ENCODE results near the gene CDC20. TPM values are rescaled to one million over a fixed set of nuclear protein-coding genes. Genes with fewer than 3 reads are reported as not detected.

The CDC20 gene
- polyA plus RNA-seq (2013, experiment 1 of 2) = 112 TPM
- polyA plus RNA-seq (2013, experiment 2 of 2) = 119 TPM

DNA sequence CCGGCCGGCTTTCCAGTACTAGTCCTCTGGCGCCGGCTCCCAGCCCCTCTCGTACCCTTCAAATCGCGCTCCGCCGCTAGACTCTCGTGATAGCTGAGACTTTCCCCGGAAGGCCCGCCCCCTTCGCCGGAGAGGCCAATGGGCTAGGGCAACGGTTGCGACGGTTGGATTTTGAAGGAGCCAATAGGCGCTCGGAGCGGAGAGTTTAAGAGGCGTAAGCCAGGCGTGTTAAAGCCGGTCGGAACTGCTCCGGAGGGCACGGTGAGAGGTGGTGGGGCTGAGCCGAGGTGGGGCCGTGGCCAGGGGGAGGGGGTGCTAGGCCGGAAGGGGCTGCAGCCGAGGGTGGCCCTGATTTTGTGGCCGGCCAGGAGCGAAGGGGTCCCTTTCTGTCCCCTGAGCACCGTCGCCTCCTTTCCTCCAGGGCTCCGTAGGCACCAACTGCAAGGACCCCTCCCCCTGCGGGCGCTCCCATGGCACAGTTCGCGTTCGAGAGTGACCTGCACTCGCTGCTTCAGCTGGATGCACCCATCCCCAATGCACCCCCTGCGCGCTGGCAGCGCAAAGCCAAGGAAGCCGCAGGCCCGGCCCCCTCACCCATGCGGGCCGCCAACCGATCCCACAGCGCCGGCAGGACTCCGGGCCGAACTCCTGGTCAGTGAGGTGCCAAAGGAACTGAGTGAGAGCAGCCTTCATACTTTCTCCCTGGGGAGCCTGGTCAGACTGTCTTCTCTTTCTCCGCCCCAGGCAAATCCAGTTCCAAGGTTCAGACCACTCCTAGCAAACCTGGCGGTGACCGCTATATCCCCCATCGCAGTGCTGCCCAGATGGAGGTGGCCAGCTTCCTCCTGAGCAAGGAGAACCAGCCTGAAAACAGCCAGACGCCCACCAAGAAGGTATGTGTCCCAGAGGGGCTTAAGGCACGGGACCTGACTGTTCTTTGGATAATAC lies at the start of gene CDC20:
TSS of gene CDC20 (plus strand) at position 236 of the 948 bp plus-strand sequence. CDS start at position 471, 235 bp downstream.
- 0 to 1% methylated on average over 33 to 50 of the region's 59 CpGs for WGBS, 2 experiments (ENCODE audit: insufficient coverage in 2 of 2)
- peaks cover 22% of the 10 kb centered on the region for H3K4me1 ChIP-seq (ENCODE audit: control insufficient read depth, insufficient read depth, low read length, poor library complexity, severe bottlenecking)
- H3K36me3 ChIP-seq (ENCODE audit: control insufficient read depth, insufficient read depth, low read length) = peaks cover 48% of the 10 kb centered on the region
- H3K9me3 ChIP-seq (ENCODE audit: control insufficient read depth, low read length) = no peaks in the 10 kb centered on the region
- peak within 1 kb of the TSS; percentile 96 for H3K27ac ChIP-seq (ENCODE audit: low read depth, low read length, severe bottlenecking)
- H3K4me3 ChIP-seq (ENCODE audit: extremely low read depth, insufficient read depth, low read length, poor library complexity, severe bottlenecking) = peak within 1 kb of the TSS; percentile 75

GRCh38 chr1:43309405-43310025 lies 49.3 kb upstream of the CDC20 start:
- H3K4me1 ChIP-seq (ENCODE audit: control insufficient read depth, insufficient read depth, low read length, poor library complexity, severe bottlenecking) = no peaks in the 10 kb centered on the region
- H3K36me3 ChIP-seq (ENCODE audit: control insufficient read depth, insufficient read depth, low read length) = peaks cover 9% of the 10 kb centered on the region
- no peaks in the 10 kb centered on the region for H3K9me3 ChIP-seq (ENCODE audit: control insufficient read depth, low read length)
- H3K4me3 ChIP-seq (ENCODE audit: extremely low read depth, insufficient read depth, low read length, poor library complexity, severe bottlenecking) = no peak overlapping the region
- 97% methylated on average over 13 of the region's 13 CpGs for WGBS, 2 experiments (ENCODE audit: insufficient coverage in 2 of 2)
- no peak overlapping the region for H3K27ac ChIP-seq (ENCODE audit: low read depth, low read length, severe bottlenecking)

DNA sequence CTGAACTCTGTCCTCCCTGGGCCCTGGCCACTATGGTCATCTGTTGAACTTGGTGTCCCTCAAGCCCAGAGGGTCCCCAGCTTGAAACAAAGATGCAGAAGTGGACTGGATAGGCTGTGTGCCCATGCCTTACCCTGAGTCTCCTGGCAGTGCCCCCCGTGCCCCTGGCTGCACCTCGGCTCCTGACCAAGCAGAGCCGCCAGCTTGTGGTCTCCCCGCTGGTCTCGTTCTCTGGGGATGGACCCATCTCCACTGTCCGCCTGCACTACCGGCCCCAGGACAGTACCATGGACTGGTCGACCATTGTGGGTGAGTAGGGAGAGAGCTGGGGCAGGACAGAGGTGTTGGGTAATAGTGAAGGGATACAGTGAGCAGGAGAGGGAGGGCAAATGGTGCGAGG lies 47.3 kb upstream of the CDC20 start:
- Histone ChIP-seq H3K36me3 (ENCODE audit: control insufficient read depth, insufficient read depth, low read length) (peaks cover 9% of the 10 kb centered on the region), H3K9me3 (ENCODE audit: control insufficient read depth, low read length) (no peaks in the 10 kb centered on the region), H3K4me1 (ENCODE audit: control insufficient read depth, insufficient read depth, low read length, poor library complexity, severe bottlenecking) (no peaks in the 10 kb centered on the region), H3K27ac (ENCODE audit: low read depth, low read length, severe bottlenecking) (no peak overlapping the region), H3K4me3 (ENCODE audit: extremely low read depth, insufficient read depth, low read length, poor library complexity, severe bottlenecking) (no peak overlapping the region)
- WGBS, 2 experiments (ENCODE audit: insufficient coverage in 2 of 2) = 95 to 96% methylated on average over 6 to 9 of the region's 9 CpGs

DNA sequence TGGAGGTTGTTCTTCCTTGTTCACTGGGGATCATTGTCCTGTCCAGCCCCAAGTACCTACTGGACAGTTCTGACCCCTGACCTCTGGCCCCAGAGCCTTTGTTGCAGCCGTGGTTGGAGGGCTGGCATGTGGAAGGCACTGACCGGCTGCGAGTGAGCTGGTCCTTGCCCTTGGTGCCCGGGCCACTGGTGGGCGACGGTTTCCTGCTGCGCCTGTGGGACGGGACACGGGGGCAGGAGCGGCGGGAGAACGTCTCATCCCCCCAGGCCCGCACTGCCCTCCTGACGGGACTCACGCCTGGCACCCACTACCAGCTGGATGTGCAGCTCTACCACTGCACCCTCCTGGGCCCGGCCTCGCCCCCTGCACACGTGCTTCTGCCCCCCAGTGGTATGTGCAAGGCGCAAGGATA lies 46.6 kb upstream of the CDC20 start:
- Histone ChIP-seq H3K4me3 (ENCODE audit: extremely low read depth, insufficient read depth, low read length, poor library complexity, severe bottlenecking) (no peak overlapping the region), H3K36me3 (ENCODE audit: control insufficient read depth, insufficient read depth, low read length) (peaks cover 9% of the 10 kb centered on the region), H3K27ac (ENCODE audit: low read depth, low read length, severe bottlenecking) (no peak overlapping the region), H3K4me1 (ENCODE audit: control insufficient read depth, insufficient read depth, low read length, poor library complexity, severe bottlenecking) (no peaks in the 10 kb centered on the region), H3K9me3 (ENCODE audit: control insufficient read depth, low read length) (no peaks in the 10 kb centered on the region)
- WGBS, 2 experiments (ENCODE audit: insufficient coverage in 2 of 2) = 91 to 97% methylated on average over 17 to 19 of the region's 19 CpGs

DNA sequence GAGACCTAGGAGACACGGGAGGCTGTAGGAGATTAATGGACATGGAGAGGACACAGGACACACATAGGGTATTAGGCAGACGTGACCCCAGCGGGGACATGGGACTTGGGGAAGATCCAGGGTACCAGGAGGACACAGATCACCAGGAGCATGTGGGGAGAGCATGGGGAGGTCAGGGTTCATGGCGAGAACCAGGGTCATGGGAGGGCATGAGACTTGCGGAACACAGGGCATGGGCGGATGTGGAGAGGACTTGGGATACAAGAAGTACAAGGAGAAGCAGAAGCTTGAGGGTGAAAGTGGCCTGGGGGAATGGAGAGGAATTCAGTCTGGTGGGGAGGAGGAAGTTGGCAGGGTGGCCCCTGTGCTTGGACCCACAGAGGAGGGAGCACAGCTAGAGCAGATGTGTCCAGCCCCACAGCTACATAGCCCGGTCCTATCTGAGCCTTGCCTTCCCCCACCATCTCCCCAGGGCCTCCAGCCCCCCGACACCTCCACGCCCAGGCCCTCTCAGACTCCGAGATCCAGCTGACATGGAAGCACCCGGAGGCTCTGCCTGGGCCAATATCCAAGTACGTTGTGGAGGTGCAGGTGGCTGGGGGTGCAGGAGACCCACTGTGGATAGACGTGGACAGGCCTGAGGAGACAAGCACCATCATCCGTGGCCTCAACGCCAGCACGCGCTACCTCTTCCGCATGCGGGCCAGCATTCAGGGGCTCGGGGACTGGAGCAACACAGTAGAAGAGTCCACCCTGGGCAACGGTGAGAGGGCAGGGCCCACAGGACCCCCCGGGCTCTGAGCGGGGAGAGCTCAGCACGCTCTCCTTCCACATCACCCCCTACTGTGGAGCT lies 45.9 kb upstream of the CDC20 start:
- WGBS, 2 experiments (ENCODE audit: insufficient coverage in 2 of 2) = 96 to 98% methylated on average over 22 to 23 of the region's 24 CpGs
- Histone ChIP-seq H3K36me3 (ENCODE audit: control insufficient read depth, insufficient read depth, low read length) (peaks cover 9% of the 10 kb centered on the region), H3K27ac (ENCODE audit: low read depth, low read length, severe bottlenecking) (no peak overlapping the region), H3K4me1 (ENCODE audit: control insufficient read depth, insufficient read depth, low read length, poor library complexity, severe bottlenecking) (no peaks in the 10 kb centered on the region), H3K4me3 (ENCODE audit: extremely low read depth, insufficient read depth, low read length, poor library complexity, severe bottlenecking) (no peak overlapping the region), H3K9me3 (ENCODE audit: control insufficient read depth, low read length) (no peaks in the 10 kb centered on the region)

DNA sequence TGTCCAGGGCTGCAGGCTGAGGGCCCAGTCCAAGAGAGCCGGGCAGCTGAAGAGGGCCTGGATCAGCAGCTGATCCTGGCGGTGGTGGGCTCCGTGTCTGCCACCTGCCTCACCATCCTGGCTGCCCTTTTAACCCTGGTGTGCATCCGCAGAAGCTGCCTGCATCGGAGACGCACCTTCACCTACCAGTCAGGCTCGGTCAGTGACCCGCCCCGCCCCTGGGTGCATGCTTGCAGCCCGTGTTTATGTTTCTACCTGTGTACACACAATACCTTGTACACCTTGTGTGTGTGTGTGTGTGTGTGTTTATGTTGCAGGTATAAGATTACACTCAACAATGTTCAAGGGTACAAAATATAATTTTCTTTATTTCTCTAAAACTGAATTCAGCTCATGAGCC lies 45.0 kb upstream of the CDC20 start:
- H3K4me3 ChIP-seq (ENCODE audit: extremely low read depth, insufficient read depth, low read length, poor library complexity, severe bottlenecking) = no peak overlapping the region
- no peaks in the 10 kb centered on the region for H3K4me1 ChIP-seq (ENCODE audit: control insufficient read depth, insufficient read depth, low read length, poor library complexity, severe bottlenecking)
- WGBS, 2 experiments (ENCODE audit: insufficient coverage in 2 of 2) = 89 to 95% methylated on average over 4 to 5 of the region's 10 CpGs

GRCh38 chr1:43314233-43314632 lies 44.5 kb upstream of the CDC20 start:
- Histone ChIP-seq H3K4me1 (ENCODE audit: control insufficient read depth, insufficient read depth, low read length, poor library complexity, severe bottlenecking) (no peaks in the 10 kb centered on the region), H3K27ac (ENCODE audit: low read depth, low read length, severe bottlenecking) (no peak overlapping the region), H3K36me3 (ENCODE audit: control insufficient read depth, insufficient read depth, low read length) (peaks cover 9% of the 10 kb centered on the region), H3K9me3 (ENCODE audit: control insufficient read depth, low read length) (no peaks in the 10 kb centered on the region), H3K4me3 (ENCODE audit: extremely low read depth, insufficient read depth, low read length, poor library complexity, severe bottlenecking) (no peak overlapping the region)
- WGBS, 2 experiments (ENCODE audit: insufficient coverage in 2 of 2) = 100% methylated on average over 1 to 4 of the region's 5 CpGs

More for the DNA sequence above, 45.0 kb upstream of the CDC20 start:
- H3K36me3 ChIP-seq (ENCODE audit: control insufficient read depth, insufficient read depth, low read length) = peaks cover 9% of the 10 kb centered on the region
- H3K27ac ChIP-seq (ENCODE audit: low read depth, low read length, severe bottlenecking) = no peak overlapping the region
- no peaks in the 10 kb centered on the region for H3K9me3 ChIP-seq (ENCODE audit: control insufficient read depth, low read length)

DNA sequence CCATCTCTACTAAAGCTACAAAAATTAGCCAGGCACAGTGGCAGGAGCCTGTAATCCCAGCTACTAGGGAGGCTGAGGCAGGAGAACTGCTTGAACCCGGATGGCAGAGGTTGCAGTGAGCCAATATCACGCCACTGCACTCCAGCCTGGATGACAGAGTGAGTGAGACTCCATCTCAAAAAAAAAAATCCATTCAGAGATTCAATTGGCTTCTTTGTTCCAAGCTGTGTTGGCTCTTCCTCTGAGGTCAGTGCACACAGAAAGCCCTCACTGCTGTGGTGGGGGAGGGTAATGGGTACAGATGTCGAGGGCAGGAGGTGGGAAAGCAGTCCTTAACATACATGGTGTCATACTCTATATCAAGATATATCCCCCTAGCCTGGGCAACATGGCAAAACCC lies 43.3 kb upstream of the CDC20 start:
- H3K9me3 ChIP-seq (ENCODE audit: control insufficient read depth, low read length) = no peaks in the 10 kb centered on the region
- no peak overlapping the region for H3K27ac ChIP-seq (ENCODE audit: low read depth, low read length, severe bottlenecking)
- no peak overlapping the region for H3K4me3 ChIP-seq (ENCODE audit: extremely low read depth, insufficient read depth, low read length, poor library complexity, severe bottlenecking)
- peaks cover 9% of the 10 kb centered on the region for H3K36me3 ChIP-seq (ENCODE audit: control insufficient read depth, insufficient read depth, low read length)
- H3K4me1 ChIP-seq (ENCODE audit: control insufficient read depth, insufficient read depth, low read length, poor library complexity, severe bottlenecking) = no peaks in the 10 kb centered on the region
- WGBS, 2 experiments (ENCODE audit: insufficient coverage in 2 of 2) = 94 to 100% methylated on average over 2 of the region's 3 CpGs

DNA sequence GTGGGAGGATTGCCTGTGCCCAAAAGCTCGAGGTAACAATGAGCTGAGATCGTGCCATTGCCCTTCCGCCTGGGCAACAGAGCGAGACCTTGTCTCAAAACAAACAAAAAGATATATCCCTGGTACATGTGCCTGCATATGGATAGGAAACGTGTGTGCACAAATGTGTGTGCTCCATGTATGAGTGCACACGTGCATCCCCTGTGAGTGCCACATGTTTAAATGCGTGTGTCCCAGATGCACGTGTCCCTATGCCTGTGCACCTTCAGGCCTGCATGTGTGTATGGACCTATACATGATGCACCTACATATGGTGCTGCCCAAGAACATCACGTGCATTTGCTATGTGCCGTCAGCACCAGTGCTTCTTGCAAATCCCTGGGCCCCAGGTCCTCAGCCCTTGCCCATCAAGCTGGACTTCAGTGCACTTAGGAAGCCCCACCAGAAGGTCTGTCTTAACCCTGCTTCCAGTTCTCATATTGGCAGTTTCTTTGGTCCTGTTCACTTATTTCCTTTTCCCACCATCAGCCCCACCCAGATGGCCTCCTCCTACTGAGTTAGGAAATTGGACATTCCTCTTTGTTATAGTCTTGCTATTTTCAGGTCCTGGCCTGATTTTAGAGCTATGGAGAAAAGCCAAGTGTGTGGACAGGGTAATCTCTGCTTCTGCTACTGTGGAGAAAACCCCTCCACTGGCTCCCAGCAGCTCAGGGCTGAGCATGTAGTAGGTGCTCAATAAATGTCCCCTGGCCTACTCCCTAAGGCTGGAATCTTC lies 42.6 kb upstream of the CDC20 start:
- peaks cover 10% of the 10 kb centered on the region for H3K36me3 ChIP-seq (ENCODE audit: control insufficient read depth, insufficient read depth, low read length)
- no peaks in the 10 kb centered on the region for H3K9me3 ChIP-seq (ENCODE audit: control insufficient read depth, low read length)
- WGBS, 2 experiments (ENCODE audit: insufficient coverage in 2 of 2) = 94 to 95% methylated on average over 10 of the region's 10 CpGs
- no peak overlapping the region for H3K4me3 ChIP-seq (ENCODE audit: extremely low read depth, insufficient read depth, low read length, poor library complexity, severe bottlenecking)
- peaks cover 2% of the 10 kb centered on the region for H3K4me1 ChIP-seq (ENCODE audit: control insufficient read depth, insufficient read depth, low read length, poor library complexity, severe bottlenecking)
- no peak overlapping the region for H3K27ac ChIP-seq (ENCODE audit: low read depth, low read length, severe bottlenecking)
